GM23248 (cell line): Measurements from ENCODE around the gene LIX1.

ENCODE experiments used
- EZH2 ChIP-seq: fragments of 200-600 bp; sonication (generic); IDR thresholded peaks from 2 replicates; pipeline ENCODE4 v1.6.1; 2018; ENCODE audit warnings: antibody characterized with exemption, mild to moderate bottlenecking; ENCODE audit not compliant: insufficient read depth, poor library complexity, severe bottlenecking
- EZH2phosphoT487 ChIP-seq: fragments of 200-600 bp; sonication (generic); IDR thresholded peaks from 2 replicates; pipeline ENCODE4 v1.6.1; 2018; ENCODE audit warnings: antibody characterized with exemption, moderate library complexity, mild to moderate bottlenecking, low read depth; ENCODE audit not compliant: insufficient read depth

- TF ChIP-seq EZH2phosphoT487 (no peak), EZH2 (no peak)
These were observed 47.1 kb downstream of the LIX1 start for GRCh38 chr5:97095318-97095732.
